GM12878 (cell line): ENCODE results near the gene ABCA13. TPM values are rescaled to one million over a fixed set of nuclear protein-coding genes. Genes with fewer than 3 reads are reported as not detected.

ENCODE experiments used
- ATAC-seq: fragments of 200-7000 bp; cut with Tn5 transposase; 3 replicates; pipeline ENCODE4 v1.9.1; 2020; ENCODE audit warnings: mild to moderate bottlenecking, moderate library complexity
- BruUV-seq: library from RNA; stranded (reverse); fragments of 400-500 nt; replicated peaks from 2 replicates; lab custom pipeline; 2021; lab: Mats Ljungman, UMichigan
- CTCF ChIA-PET: fragments of 300-600 bp; sonication (Branson Sonifier 250); formaldehyde crosslinking; extraction: SDS; loops from one replicate; lab custom pipeline; 2021; ENCODE audit warnings: inconsistent platforms; lab: Yijun Ruan, JAX
- POLR2A ChIA-PET: fragments of 350-600 bp; formaldehyde crosslinking; extraction: SDS; loops from one replicate; lab custom pipeline; 2021; ENCODE audit warnings: inconsistent platforms; lab: Charles Lee
- RAD21 ChIA-PET: fragments of 300-600 bp; sonication (Branson Sonifier 250); formaldehyde crosslinking; loops from one replicate; lab custom pipeline; 2023; ENCODE audit warnings: antibody characterized with exemption; ENCODE audit not compliant: unreplicated experiment; lab: Charles Lee
- SMC1A ChIA-PET: fragments of 300-600 bp; sonication (Branson Sonifier 250); formaldehyde crosslinking; loops from one replicate; lab custom pipeline; 2023; ENCODE audit not compliant: unreplicated experiment, uncharacterized antibody; lab: Charles Lee
- DNase-seq: peaks from one replicate; pipeline ENCODE4 v3.0.0-alpha.2; 2011; ENCODE audit warnings: low read depth, low spot score
- FAIRE-seq: peaks from 3 replicates; lab custom pipeline; 2011; peaks lifted over from hg19 to GRCh38; lab: Jason Lieb, UNC
- H2AFZ ChIP-seq: 2 replicates; pipeline ENCODE4 v1.6.0; 2011; ENCODE audit warnings: low read depth, low read length, control low read depth; ENCODE audit not compliant: control insufficient read depth
- H3K27ac ChIP-seq: 2 replicates; pipeline ENCODE4 v1.5.1; 2011; ENCODE audit warnings: control low read depth; ENCODE audit not compliant: control insufficient read depth, insufficient read depth
- H3K27me3 ChIP-seq, 2 experiments: replicated peaks in 1 of 2; 2 replicates each; pipeline versions ENCODE4 v1.6.0 to v1.6.1; 2011; ENCODE audit warnings: low read length in 1 of 2; ENCODE audit not compliant: control insufficient read depth in 2 of 2, insufficient read depth in 2 of 2
- H3K36me3 ChIP-seq, 2 experiments: 2 replicates each; pipeline ENCODE4 v1.5.1; 2011; ENCODE audit warnings: low read length in 1 of 2; ENCODE audit not compliant: control insufficient read depth in 2 of 2, insufficient read depth in 2 of 2
- H3K4me1 ChIP-seq: 2 replicates; pipeline ENCODE4 v1.6.1; 2011; ENCODE audit warnings: mild to moderate bottlenecking, low read length, moderate library complexity, mixed read lengths; ENCODE audit not compliant: control insufficient read depth, insufficient read depth
- H3K4me2 ChIP-seq: 2 replicates; pipeline ENCODE4 v1.6.0; 2011; ENCODE audit warnings: control low read depth; ENCODE audit not compliant: control insufficient read depth, insufficient read depth
- H3K4me3 ChIP-seq: fragments of 200-600 bp; sonication (generic); 2 replicates; pipeline ENCODE4 v1.5.1; 2016
- H3K79me2 ChIP-seq: 2 replicates; pipeline ENCODE4 v1.6.0; 2011; ENCODE audit warnings: low read length; ENCODE audit not compliant: control insufficient read depth, insufficient read depth
- H3K9ac ChIP-seq: 2 replicates; pipeline ENCODE4 v1.8.0; 2011; ENCODE audit warnings: low read length, control low read depth, mixed read lengths; ENCODE audit not compliant: control insufficient read depth, insufficient read depth
- H3K9me3 ChIP-seq: replicated peaks from 3 replicates; pipeline ENCODE4 v1.5.1; 2011; ENCODE audit warnings: mild to moderate bottlenecking, low read length; ENCODE audit not compliant: control insufficient read depth, insufficient read depth
- H4K20me1 ChIP-seq: 2 replicates; pipeline ENCODE4 v1.6.0; 2011; ENCODE audit not compliant: control insufficient read depth, insufficient read depth
- E2F4 ChIP-seq: IDR thresholded peaks from 2 replicates; pipeline ENCODE4 v1.6.1; 2012; ENCODE audit warnings: low read depth, low read length, improper control_type of control experiment
- EP300 ChIP-seq, 2 experiments: fragments of 150-350 bp in 1 of 2; IDR thresholded peaks; 2 replicates each; pipeline ENCODE4 v1.6.1; 2011 to 2012; ENCODE audit warnings: low read depth in 2 of 2, low read length in 2 of 2, borderline replicate concordance in 1 of 2, improper control_type of control experiment in 1 of 2, inconsistent platforms in 1 of 2; ENCODE audit not compliant: control insufficient read depth in 1 of 2
- KAT2A ChIP-seq: conservative IDR thresholded peaks from 2 replicates; pipeline ENCODE4 v1.6.1; 2011; ENCODE audit warnings: low read depth, low read length; ENCODE audit not compliant: control insufficient read depth
- PAX5 ChIP-seq: IDR thresholded peaks from 2 replicates; pipeline ENCODE4 v1.6.1; 2011; ENCODE audit warnings: low read depth, low read length, borderline replicate concordance
- PBX3 ChIP-seq: IDR thresholded peaks from 2 replicates; pipeline ENCODE4 v1.6.1; 2011; ENCODE audit warnings: mild to moderate bottlenecking, low read depth, low read length, moderate library complexity; ENCODE audit not compliant: insufficient replicate concordance
- POLR2AphosphoS2 ChIP-seq: IDR thresholded peaks from 2 replicates; pipeline ENCODE4 v1.6.1; 2011; ENCODE audit warnings: low read depth, mild to moderate bottlenecking, low read length, improper control_type of control experiment, moderate library complexity
- SIX5 ChIP-seq: IDR thresholded peaks from 2 replicates; pipeline ENCODE4 v1.6.1; 2011; ENCODE audit warnings: mild to moderate bottlenecking, low read depth, low read length, moderate library complexity; ENCODE audit not compliant: severe bottlenecking
- SMAD1 ChIP-seq: fragments of 450-650 bp; IDR thresholded peaks from 2 replicates; pipeline ENCODE4 v1.6.1; 2018; ENCODE audit warnings: mild to moderate bottlenecking, low read depth; ENCODE audit not compliant: partially characterized antibody
- STAT3 ChIP-seq: IDR thresholded peaks from 2 replicates; pipeline ENCODE4 v1.6.1; 2011; ENCODE audit warnings: low read depth, low read length, improper control_type of control experiment
- YY1 ChIP-seq: IDR thresholded peaks from 2 replicates; pipeline ENCODE4 v1.6.1; 2011; ENCODE audit warnings: low read depth, mild to moderate bottlenecking, low read length
- ZNF622 ChIP-seq: fragments of 450-650 bp; IDR thresholded peaks from 2 replicates; pipeline ENCODE4 v1.6.1; 2017; ENCODE audit warnings: mild to moderate bottlenecking, inconsistent platforms
- ZZZ3 ChIP-seq: IDR thresholded peaks from 2 replicates; pipeline ENCODE4 v1.6.1; 2011; ENCODE audit warnings: low read depth; ENCODE audit not compliant: control insufficient read depth, insufficient read length
- WGBS: methylation state at CpG from one replicate; pipeline ENCODE4 v1.1.6; 2016; ENCODE audit warnings: low lambda C conversion rate; ENCODE audit not compliant: insufficient replicate concordance, insufficient coverage; ENCODE audit errors: missing lambda C conversion rate; 5-methylcytosine and 5-hydroxymethylcytosine counted together
- in situ Hi-C: fragments of 300-500 bp; cut with MboI; formaldehyde crosslinking; loops from 9 replicates; pipeline ENCODE4 v1.14.3; 2018; ENCODE audit warnings: mixed read lengths
- intact Hi-C: fragments of 100-400 bp; cut with micrococcal nuclease; formaldehyde crosslinking; loops from one replicate; pipeline ENCODE4 v1.14.2; 2022; ENCODE audit not compliant: unreplicated experiment
- polyA plus RNA-seq, 11 experiments: library from polyadenylated mRNA; depleted of rRNA in 4 of 11; unstranded in 6 of 11; stranded (reverse) in 5 of 11; fragments of >200 nt; fragmentation: Nextera tagmentation in 4 of 11; fragmentation: Illumina TruSeq in 1 of 11; extraction: Ambion mirVana in 4 of 11; extraction: Trizol in 1 of 11; gene quantifications; 1 replicate in 1 of 11; 2 replicates in 10 of 11; pipeline versions ENCODE4 v1.2.1 to v1.2.3, GENCODE V29; 2011 to 2016; ENCODE audit warnings: inconsistent platforms in 2 of 11, missing spikeins in 2 of 11, low read depth in 1 of 11
- total RNA-seq, 4 experiments: library from RNA; depleted of rRNA in 3 of 4; stranded (reverse); fragments of >200 nt in 3 of 4; fragmentation: Illumina TruSeq in 1 of 4; extraction: Trizol in 1 of 4; gene quantifications; 2 replicates each; pipeline versions ENCODE4 v1.2.1 to v1.2.3, GENCODE V29; 2013 to 2021
- TF ChIP-seq, protein P1 (sequence below): fragments of 450-650 bp; IDR thresholded peaks from 2 replicates; pipeline ENCODE4 v1.6.1; 2017; ENCODE audit warnings: low read depth, mild to moderate bottlenecking, moderate library complexity

ABCA13 gene
- total and polyA plus RNA-seq, 10 of the 15 experiments (the other 5 are each of a cell fraction or from before 2014, with no cell fraction given) = under 0.01 to 0.98 (median 0.04) TPM; not detected in 2

DNA sequence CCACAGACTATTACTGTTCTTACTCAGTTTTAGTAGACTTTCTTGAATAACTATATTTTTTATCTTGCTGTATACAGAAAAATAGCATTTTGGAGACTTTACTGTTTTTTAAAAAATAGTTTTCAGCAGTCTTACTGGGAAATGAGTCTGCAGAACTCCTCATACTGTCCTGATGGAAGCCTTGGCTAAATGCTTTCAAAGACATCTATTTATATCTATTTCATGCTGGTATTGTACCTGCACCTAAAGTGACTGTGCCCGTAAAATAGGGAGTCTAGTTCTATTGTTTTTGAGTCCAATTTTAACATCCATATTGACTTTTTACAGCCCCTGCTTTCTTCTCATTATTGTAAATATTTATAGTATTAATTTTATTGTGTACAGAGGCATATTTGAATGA lies 464.5 kb downstream of the ABCA13 start:
- in situ Hi-C loops (no loop called here), intact Hi-C loops (no loop called here)
- ChIA-PET POLR2A (interaction anchor here (0.7 kb wide), 1 partner anchor 404 kb away, joined by 3 read pairs; no protein-coding TSS in a partner anchor), RAD21 (no interaction called here), SMC1A (no interaction called here), CTCF (no interaction called here)
- H3K4me1 ChIP-seq = no peaks in the 10 kb centered on the region
- FAIRE-seq (no peak), ATAC-seq (no peak), DNase-seq (no peak)
- no peak overlapping the region for H3K4me2 ChIP-seq
- H3K9ac ChIP-seq = no peak overlapping the region
- no peak overlapping the region for H3K4me3 ChIP-seq
- H3K27ac ChIP-seq = no peak overlapping the region
- no peak for TF ChIP-seq PAX5
- TF ChIP-seq PBX3 = no peak
- no peak for TF ChIP-seq KAT2A
- no peak for TF ChIP-seq SMAD1
- no peak for TF ChIP-seq YY1
- no peak for TF ChIP-seq E2F4
- no peak for TF ChIP-seq ZNF622
- no peak for TF ChIP-seq ZZZ3
- no peak for TF ChIP-seq EP300 (IDR thresholded peaks at IDR 0.05; ENCODE audit: borderline replicate concordance in 1 of 2, control insufficient read depth in 1 of 2, low read depth in 2 of 2, low read length in 2 of 2)
- TF ChIP-seq, protein P1, sequence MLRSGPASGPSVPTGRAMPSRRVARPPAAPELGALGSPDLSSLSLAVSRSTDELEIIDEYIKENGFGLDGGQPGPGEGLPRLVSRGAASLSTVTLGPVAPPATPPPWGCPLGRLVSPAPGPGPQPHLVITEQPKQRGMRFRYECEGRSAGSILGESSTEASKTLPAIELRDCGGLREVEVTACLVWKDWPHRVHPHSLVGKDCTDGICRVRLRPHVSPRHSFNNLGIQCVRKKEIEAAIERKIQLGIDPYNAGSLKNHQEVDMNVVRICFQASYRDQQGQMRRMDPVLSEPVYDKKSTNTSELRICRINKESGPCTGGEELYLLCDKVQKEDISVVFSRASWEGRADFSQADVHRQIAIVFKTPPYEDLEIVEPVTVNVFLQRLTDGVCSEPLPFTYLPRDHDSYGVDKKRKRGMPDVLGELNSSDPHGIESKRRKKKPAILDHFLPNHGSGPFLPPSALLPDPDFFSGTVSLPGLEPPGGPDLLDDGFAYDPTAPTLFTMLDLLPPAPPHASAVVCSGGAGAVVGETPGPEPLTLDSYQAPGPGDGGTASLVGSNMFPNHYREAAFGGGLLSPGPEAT = no peak
- no peak for TF ChIP-seq SIX5
- TF ChIP-seq POLR2AphosphoS2 = no peak
- TF ChIP-seq STAT3 = no peak
- H3K27me3 ChIP-seq = no peaks in the 10 kb centered on the region
- H3K79me2 ChIP-seq = no peaks in the 10 kb centered on the region
- no peak overlapping the region for H2AFZ ChIP-seq
- no peaks in the 10 kb centered on the region for H3K9me3 ChIP-seq
- no peaks in the 10 kb centered on the region for H3K36me3 ChIP-seq
- H4K20me1 ChIP-seq = no peaks in the 10 kb centered on the region
- BruUV-seq = no TSS peak
- WGBS = 56% methylated on average over 1 of the region's 1 CpG
